Endothelial cell of umbilical vein (primary cell): ENCODE measurements around the gene CACNA1E. TPM values are rescaled to one million over a fixed set of nuclear protein-coding genes. Genes with fewer than 3 reads are reported as not detected.

ENCODE experiments used
- BruUV-seq: library from RNA; stranded (reverse); fragments of 400-500 nt; replicated peaks from 2 replicates; lab custom pipeline; 2021; lab: Mats Ljungman, UMichigan
- CTCF ChIA-PET: fragments of 300-600, 350-600 bp; sonication (Branson Sonifier 250); formaldehyde crosslinking; loops from one replicate; lab custom pipeline; 2021; ENCODE audit warnings: antibody characterized with exemption, inconsistent platforms; lab: Charles Lee
- POLR2A ChIA-PET: fragments of 300-600, 350-600 bp; sonication (Branson Sonifier 250); formaldehyde crosslinking; loops from one replicate; lab custom pipeline; 2021; ENCODE audit warnings: antibody characterized with exemption, inconsistent platforms; lab: Charles Lee
- DNase-seq: peaks from one replicate; pipeline ENCODE4 v3.0.0-alpha.2; 2011; ENCODE audit warnings: low read depth, low spot score
- FAIRE-seq: peaks from 2 replicates; lab custom pipeline; 2011; peaks lifted over from hg19 to GRCh38; lab: Jason Lieb, UNC
- H2AFZ ChIP-seq: 2 replicates; pipeline ENCODE4 v1.6.0; 2012; ENCODE audit warnings: low read depth, low read length, control low read depth, inconsistent platforms
- H3K27ac ChIP-seq: 2 replicates; pipeline ENCODE4 v1.5.1; 2011; ENCODE audit warnings: low read depth, mild to moderate bottlenecking, control low read depth, low read length, moderate library complexity; ENCODE audit not compliant: insufficient read depth
- H3K27me3 ChIP-seq, 2 experiments: 2 replicates each; pipeline versions ENCODE4 v1.6.0 to v1.6.1; 2011; ENCODE audit warnings: low read length in 2 of 2, mixed read lengths in 1 of 2; ENCODE audit not compliant: control insufficient read depth in 2 of 2, insufficient read depth in 2 of 2
- H3K36me3 ChIP-seq, 2 experiments: 2 replicates in 1 of 2; 3 replicates in 1 of 2; pipeline ENCODE4 v1.5.1; 2011; ENCODE audit warnings: low read length in 2 of 2, mild to moderate bottlenecking in 1 of 2, moderate library complexity in 1 of 2; ENCODE audit not compliant: control insufficient read depth in 2 of 2, insufficient read depth in 2 of 2; ENCODE audit errors: extremely low read depth in 1 of 2
- H3K4me1 ChIP-seq: 3 replicates; pipeline ENCODE4 v1.5.1; 2011; ENCODE audit warnings: mild to moderate bottlenecking, low read length; ENCODE audit not compliant: control insufficient read depth, insufficient read depth; ENCODE audit errors: extremely low read depth
- H3K4me2 ChIP-seq: 2 replicates; pipeline ENCODE4 v1.6.1; 2011; ENCODE audit warnings: low read length, control low read depth, mixed read lengths; ENCODE audit not compliant: insufficient read depth
- H3K4me3 ChIP-seq, 3 experiments: fragments of 200-600 bp in 1 of 3; sonication (generic), shearing (Covaris generic) in 1 of 3; replicated peaks in 1 of 3; 2 replicates each; pipeline ENCODE4 v1.5.1; 2011 to 2016; ENCODE audit warnings: control low read depth in 3 of 3, low read length in 3 of 3, mild to moderate bottlenecking in 2 of 3, inconsistent platforms in 1 of 3, low read depth in 1 of 3, moderate library complexity in 1 of 3; ENCODE audit not compliant: insufficient read depth in 1 of 3
- H3K79me2 ChIP-seq: 2 replicates; pipeline ENCODE4 v1.6.0; 2012; ENCODE audit warnings: low read length, inconsistent platforms; ENCODE audit not compliant: control insufficient read depth, insufficient read depth
- H3K9ac ChIP-seq: replicated peaks from 2 replicates; pipeline ENCODE3; 2011; ENCODE audit warnings: low read length, control low read depth; ENCODE audit not compliant: insufficient read depth; ENCODE audit errors: extremely low read depth
- H3K9me1 ChIP-seq: replicated peaks from 3 replicates; pipeline ENCODE4 v1.6.0; 2011; ENCODE audit warnings: mild to moderate bottlenecking, low read length; ENCODE audit not compliant: control insufficient read depth, insufficient read depth; ENCODE audit errors: extremely low read depth
- H3K9me3 ChIP-seq: replicated peaks from 2 replicates; pipeline ENCODE4 v1.5.1; 2012; ENCODE audit warnings: low read length, inconsistent platforms; ENCODE audit not compliant: control insufficient read depth, insufficient read depth
- H4K20me1 ChIP-seq: replicated peaks from 2 replicates; pipeline ENCODE3; 2011; ENCODE audit warnings: mild to moderate bottlenecking, low read length; ENCODE audit not compliant: control insufficient read depth, insufficient read depth; ENCODE audit errors: extremely low read depth
- CTCF ChIP-seq, 2 donors: IDR thresholded peaks; 1 replicate in 1 of 2; 2 replicates in 1 of 2; pipeline ENCODE4 v1.5.1; 2011; ENCODE audit warnings: low read length in 2 of 2, mild to moderate bottlenecking in 2 of 2, moderate library complexity in 2 of 2, control low read depth in 1 of 2, inconsistent platforms in 1 of 2, low read depth in 1 of 2; ENCODE audit not compliant: insufficient read depth in 1 of 2; ENCODE audit errors: extremely low read depth in 1 of 2
- EZH2 ChIP-seq: IDR thresholded peaks from 2 replicates; pipeline ENCODE4 v1.6.1; 2012; ENCODE audit warnings: borderline replicate concordance, low read depth, mild to moderate bottlenecking, moderate library complexity, low read length, inconsistent platforms; ENCODE audit not compliant: severe bottlenecking
- FOS ChIP-seq: IDR thresholded peaks from 2 replicates; pipeline ENCODE4 v1.6.1; 2011; ENCODE audit warnings: mild to moderate bottlenecking, low read length, moderate library complexity, borderline replicate concordance; ENCODE audit not compliant: insufficient read depth
- GATA2 ChIP-seq: IDR thresholded peaks from 2 replicates; pipeline ENCODE4 v1.7.0; 2011; ENCODE audit warnings: low read depth, mild to moderate bottlenecking, moderate library complexity, mixed read lengths, low read length; ENCODE audit not compliant: insufficient read length, insufficient read depth
- JUN ChIP-seq: IDR thresholded peaks from 2 replicates; pipeline ENCODE4 v1.6.1; 2011; ENCODE audit warnings: borderline replicate concordance, low read depth; ENCODE audit not compliant: insufficient read length, insufficient read depth
- MAX ChIP-seq: IDR thresholded peaks from 2 replicates; pipeline ENCODE4 v1.6.1; 2011; ENCODE audit not compliant: insufficient read depth, insufficient read length
- MYC ChIP-seq: IDR thresholded peaks from one replicate; pipeline ENCODE4 v1.6.1; 2011; ENCODE audit warnings: mild to moderate bottlenecking, low read depth, low read length
- POLR2A ChIP-seq: IDR thresholded peaks from 2 replicates; pipeline ENCODE4 v1.6.1; 2012; ENCODE audit warnings: low read depth, mild to moderate bottlenecking, control low read depth, low read length
- POLR2AphosphoS5 ChIP-seq: IDR thresholded peaks from 2 replicates; pipeline ENCODE4 v1.6.1; 2012; ENCODE audit warnings: low read depth, mild to moderate bottlenecking, control low read depth, low read length, moderate library complexity; ENCODE audit not compliant: insufficient read depth
- dilution Hi-C: fragments of 300-500 bp; cut with MboI; formaldehyde crosslinking; loops from one replicate; pipeline ENCODE4 v1.15.0; 2019; ENCODE audit warnings: low sequenced_read_pairs; ENCODE audit not compliant: extremely low pct_ligation_motif_present
- intact Hi-C: fragments of 100-400 bp; cut with micrococcal nuclease; formaldehyde crosslinking; loops from one replicate; pipeline ENCODE4 v1.10.0; 2022
- polyA plus RNA-seq, 4 experiments: library from polyadenylated mRNA; depleted of rRNA in 3 of 4; stranded (reverse) in 3 of 4; unstranded in 1 of 4; fragments of >200 nt; gene quantifications; 2 replicates each; pipeline versions ENCODE4 v1.2.1 to v1.2.3, GENCODE V29; 2011 to 2012; ENCODE audit warnings: missing spikeins in 1 of 4
- total RNA-seq: library from RNA; stranded (reverse); gene quantifications from 2 replicates; pipeline ENCODE4 v1.2.3, GENCODE V29; 2021

Gene CACNA1E
- total and polyA plus RNA-seq, 2 donors (not counting 3 experiments of a cell fraction or from before 2014, with no cell fraction given): not detected

GRCh38 chr1:181746224-181746623 lies 262.9 kb downstream of the CACNA1E start:
- intact Hi-C loops (no loop called here), dilution Hi-C loops (no loop called here)
- BruUV-seq: no TSS peak
- Histone ChIP-seq H3K4me2 (no peak overlapping the region), H3K27me3 (no peaks in the 10 kb centered on the region), H4K20me1 (no peaks in the 10 kb centered on the region), H3K9me1 (no peaks in the 10 kb centered on the region), H3K4me3 (no peak overlapping the region), H3K36me3 (no peaks in the 10 kb centered on the region), H3K27ac (no peak overlapping the region), H2AFZ (no peak overlapping the region), H3K79me2 (no peaks in the 10 kb centered on the region), H3K4me1 (no peaks in the 10 kb centered on the region), H3K9ac (no peak overlapping the region), H3K9me3 (no peaks in the 10 kb centered on the region)
- DNase-seq: no peak
- POLR2A ChIA-PET: no interaction called here
- FAIRE-seq: no peak
- CTCF ChIA-PET: no interaction called here
- no peak for TF ChIP-seq CTCF (IDR thresholded peaks at IDR 0.05; ENCODE audit: extremely low read depth in 1 of 2, insufficient read depth in 1 of 2, low read depth in 1 of 2, low read length in 2 of 2)
- no peak for TF ChIP-seq FOS
- TF ChIP-seq MYC: no peak
- TF ChIP-seq JUN: no peak
- TF ChIP-seq GATA2: no peak
- TF ChIP-seq POLR2AphosphoS5: no peak

GRCh38 chr1:181748013-181748412 lies 264.7 kb downstream of the CACNA1E start:
- no peaks in the 10 kb centered on the region for H3K9me1 ChIP-seq
- TF ChIP-seq EZH2 (no peak), FOS (no peak), POLR2A (no peak), MYC (no peak), MAX (no peak), JUN (no peak), POLR2AphosphoS5 (no peak), GATA2 (no peak)
- no TSS peak for BruUV-seq
- H4K20me1 ChIP-seq: no peaks in the 10 kb centered on the region
- H3K9ac ChIP-seq: no peak overlapping the region
- no peak overlapping the region for H3K27ac ChIP-seq
- DNase-seq (no peak), FAIRE-seq (no peak)
- ChIA-PET CTCF (no interaction called here), POLR2A (no interaction called here)
- H3K9me3 ChIP-seq: no peaks in the 10 kb centered on the region
- no peak overlapping the region for H2AFZ ChIP-seq
- H3K27me3 ChIP-seq: no peaks in the 10 kb centered on the region
- no peak overlapping the region for H3K4me3 ChIP-seq
- dilution Hi-C loops: no loop called here
- H3K79me2 ChIP-seq: no peaks in the 10 kb centered on the region
- H3K4me1 ChIP-seq: no peaks in the 10 kb centered on the region
- intact Hi-C loops: no loop called here
- no peak overlapping the region for H3K4me2 ChIP-seq
- no peaks in the 10 kb centered on the region for H3K36me3 ChIP-seq
